ENCODE measurements around the gene RAB10. TPM values are rescaled to one million over a fixed set of nuclear protein-coding genes. Genes with fewer than 3 reads are reported as not detected.
A peak's percentile ranks its signal among the peaks of the same experiment; 100 is the strongest.

The RAB10 gene
- total RNA-seq (2021) = 135 and 140 TPM in 2 replicates
- percentile 90 among the genes with signal in this experiment for Bru-seq, nascent RNA
- percentile 87 among the genes with signal in this experiment for BruChase-seq, experiment 1, labeled RNA remaining after a 2-hour chase
- percentile 94 among the genes with signal in this experiment for BruChase-seq, experiment 2, labeled RNA remaining after a 6-hour chase
- long read RNA-seq, transcript RAB10-201 (6 exons, 3,535 nt) = major isoform, 379 of 404 reads
- long read RNA-seq, transcript RAB10-204 (5 exons, 1,292 nt) = minor isoform, 5 of 404 reads
- long read RNA-seq, partial matches to known transcripts = 15 of 404 reads
- long read RNA-seq, other reads (novel, unspliced or antisense) = 5 of 404 reads

DNA sequence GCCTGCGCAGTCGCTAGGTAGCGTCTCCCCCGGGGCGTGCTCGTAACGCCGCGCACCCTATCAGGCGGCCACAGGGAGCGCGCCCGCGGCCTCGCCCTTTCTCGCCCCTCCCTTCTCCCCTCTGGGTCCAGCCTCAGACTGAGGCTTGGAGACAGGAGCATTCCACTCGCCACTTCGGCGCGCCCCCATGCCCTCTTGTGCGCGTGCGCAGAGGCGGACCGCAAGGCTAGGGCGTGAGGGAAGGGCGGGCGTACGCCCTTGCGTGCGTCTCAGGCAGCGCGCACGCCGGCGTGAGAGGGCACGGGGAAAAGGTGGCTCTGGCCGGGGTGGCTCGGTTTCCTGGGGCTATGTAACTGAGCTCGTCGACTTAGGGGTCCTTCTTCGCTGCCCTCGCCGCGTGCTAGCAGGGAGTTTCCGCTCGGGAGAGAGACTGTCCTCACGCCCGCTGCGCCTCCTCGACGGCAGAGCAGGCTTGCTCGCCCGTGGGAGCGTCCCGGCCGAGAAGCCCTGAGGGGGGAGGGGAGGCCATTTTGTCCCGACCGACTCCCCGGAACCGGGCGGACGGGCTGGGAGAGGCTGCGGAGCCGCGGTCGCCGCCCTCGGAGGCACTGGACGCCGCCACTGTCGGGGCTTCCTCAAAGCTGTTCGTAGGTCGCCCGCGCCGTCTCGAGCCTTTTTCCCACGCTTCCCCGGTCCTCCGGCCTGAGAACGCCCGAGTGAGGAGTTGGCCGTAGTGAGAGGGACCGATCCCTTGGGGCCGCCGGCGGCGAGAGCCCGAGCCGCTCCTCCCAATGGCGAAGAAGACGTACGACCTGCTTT lies at the start of gene RAB10:
RAB10 (plus strand) TSS at position 267 of the 819 bp plus-strand sequence; CDS start at position 792, 525 bp downstream.
- ChIA-PET CTCF (interaction anchor here (0.8 to 1.0 kb wide), 2 partner anchors 21 to 42 kb away, joined by 3 read pairs; no protein-coding TSS in a partner anchor), POLR2A (ENCODE audit: low non-redundant PET) (interaction anchor here (0.5 to 0.7 kb wide), 3 partner anchors 55 to 132 kb away, joined by 3 to 4 read pairs (median 3); no protein-coding TSS in a partner anchor)
- Histone ChIP-seq H3K36me3 (ENCODE audit: insufficient read depth, low read length, poor library complexity, severe bottlenecking) (no peaks in the 10 kb centered on the region), H3K9me3 (ENCODE audit: low read depth, low read length, poor library complexity, severe bottlenecking) (no peaks in the 10 kb centered on the region), H3K27ac (ENCODE audit: low read depth, low read length, poor library complexity, severe bottlenecking) (peak within 1 kb of the TSS; percentile 93), H3K4me3 (ENCODE audit: low read depth, low read length, poor library complexity, severe bottlenecking) (peak within 1 kb of the TSS; percentile 69), H3K27me3 (replicated peaks; ENCODE audit: insufficient read depth, low read depth, low read length, poor library complexity) (no peaks in the 10 kb centered on the region), H3K4me1 (ENCODE audit: insufficient read depth, low read length, poor library complexity, severe bottlenecking) (peaks cover 9% of the 10 kb centered on the region)
- no TSS peak for BruUV-seq (replicated peaks)
- no peak for TF ChIP-seq EZH2 (IDR thresholded peaks at IDR 0.05; ENCODE audit: borderline replicate concordance, low read depth, low read length, poor library complexity, severe bottlenecking)
- TF ChIP-seq, protein P1, sequence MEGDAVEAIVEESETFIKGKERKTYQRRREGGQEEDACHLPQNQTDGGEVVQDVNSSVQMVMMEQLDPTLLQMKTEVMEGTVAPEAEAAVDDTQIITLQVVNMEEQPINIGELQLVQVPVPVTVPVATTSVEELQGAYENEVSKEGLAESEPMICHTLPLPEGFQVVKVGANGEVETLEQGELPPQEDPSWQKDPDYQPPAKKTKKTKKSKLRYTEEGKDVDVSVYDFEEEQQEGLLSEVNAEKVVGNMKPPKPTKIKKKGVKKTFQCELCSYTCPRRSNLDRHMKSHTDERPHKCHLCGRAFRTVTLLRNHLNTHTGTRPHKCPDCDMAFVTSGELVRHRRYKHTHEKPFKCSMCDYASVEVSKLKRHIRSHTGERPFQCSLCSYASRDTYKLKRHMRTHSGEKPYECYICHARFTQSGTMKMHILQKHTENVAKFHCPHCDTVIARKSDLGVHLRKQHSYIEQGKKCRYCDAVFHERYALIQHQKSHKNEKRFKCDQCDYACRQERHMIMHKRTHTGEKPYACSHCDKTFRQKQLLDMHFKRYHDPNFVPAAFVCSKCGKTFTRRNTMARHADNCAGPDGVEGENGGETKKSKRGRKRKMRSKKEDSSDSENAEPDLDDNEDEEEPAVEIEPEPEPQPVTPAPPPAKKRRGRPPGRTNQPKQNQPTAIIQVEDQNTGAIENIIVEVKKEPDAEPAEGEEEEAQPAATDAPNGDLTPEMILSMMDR (conservative IDR thresholded peaks at IDR 0.05; ENCODE audit: low read depth, low read length) = no peak
- intact Hi-C loops (cut with micrococcal nuclease; ENCODE audit: unreplicated experiment) = no loop called here
- peak; percentile 99 for DNase-seq (ENCODE audit: low spot score)

DNA sequence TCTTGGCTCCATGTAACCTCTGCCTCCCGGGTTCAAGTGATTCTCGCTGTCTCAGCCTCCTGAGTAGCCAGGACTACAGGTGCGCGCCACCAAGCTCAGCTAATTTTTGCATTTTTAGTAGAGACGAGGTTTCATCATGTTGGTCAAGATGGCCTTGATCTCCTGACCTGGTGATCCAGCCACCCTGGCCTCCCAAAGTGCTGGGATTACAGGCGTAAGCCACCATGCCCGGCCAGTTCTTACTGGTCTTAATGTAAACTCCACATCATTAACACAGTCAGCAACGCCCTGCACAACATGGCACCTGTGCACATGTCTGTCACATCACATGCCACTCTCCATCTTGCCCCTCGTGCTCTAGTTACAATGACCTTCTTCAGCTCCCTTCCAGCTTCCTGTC lies 45.8 kb upstream of the RAB10 start:
- no peak for DNase-seq (ENCODE audit: low spot score)
- POLR2A ChIA-PET (ENCODE audit: low non-redundant PET) = no interaction called here
- Histone ChIP-seq H3K4me3 (ENCODE audit: low read depth, low read length, poor library complexity, severe bottlenecking) (no peak overlapping the region), H3K4me1 (ENCODE audit: insufficient read depth, low read length, poor library complexity, severe bottlenecking) (peaks cover 6% of the 10 kb centered on the region), H3K36me3 (ENCODE audit: insufficient read depth, low read length, poor library complexity, severe bottlenecking) (no peaks in the 10 kb centered on the region), H3K27me3 (replicated peaks; ENCODE audit: insufficient read depth, low read depth, low read length, poor library complexity) (no peaks in the 10 kb centered on the region), H3K27ac (ENCODE audit: low read depth, low read length, poor library complexity, severe bottlenecking) (no peak overlapping the region), H3K9me3 (ENCODE audit: low read depth, low read length, poor library complexity, severe bottlenecking) (no peaks in the 10 kb centered on the region)
- intact Hi-C loops (cut with micrococcal nuclease; ENCODE audit: unreplicated experiment) = no loop called here
- no peak for TF ChIP-seq EZH2 (IDR thresholded peaks at IDR 0.05; ENCODE audit: borderline replicate concordance, low read depth, low read length, poor library complexity, severe bottlenecking)
- TF ChIP-seq, protein P1 (conservative IDR thresholded peaks at IDR 0.05; ENCODE audit: low read depth, low read length) = no peak
- CTCF ChIA-PET = no interaction called here
- no TSS peak for BruUV-seq (replicated peaks)

DNA sequence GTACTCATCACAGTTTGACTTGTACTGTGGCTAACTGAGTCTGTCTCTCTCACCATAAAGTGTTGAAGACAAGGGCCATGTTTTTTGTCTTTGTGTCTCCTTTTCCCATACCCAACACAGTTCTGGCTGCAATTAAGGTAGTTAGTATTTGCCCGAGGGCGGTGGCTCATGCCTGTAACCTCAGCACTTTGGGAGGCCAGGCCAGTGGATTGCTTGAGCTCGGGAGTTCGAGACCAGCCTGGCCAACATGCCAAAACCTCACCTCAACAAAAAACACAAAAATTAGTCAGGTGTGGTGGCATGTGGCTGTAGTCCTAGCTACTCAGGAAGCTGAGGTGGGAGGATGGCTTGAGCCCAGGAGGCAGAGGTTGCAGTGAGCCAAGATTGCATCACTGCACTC lies 44.7 kb upstream of the RAB10 start:
- H3K36me3 ChIP-seq (ENCODE audit: insufficient read depth, low read length, poor library complexity, severe bottlenecking) = no peaks in the 10 kb centered on the region
- no peak overlapping the region for H3K27ac ChIP-seq (ENCODE audit: low read depth, low read length, poor library complexity, severe bottlenecking)
- ChIA-PET POLR2A (ENCODE audit: low non-redundant PET) (no interaction called here), CTCF (no interaction called here)
- BruUV-seq (replicated peaks) = no TSS peak
- no peaks in the 10 kb centered on the region for H3K27me3 ChIP-seq (replicated peaks; ENCODE audit: insufficient read depth, low read depth, low read length, poor library complexity)
- no peaks in the 10 kb centered on the region for H3K9me3 ChIP-seq (ENCODE audit: low read depth, low read length, poor library complexity, severe bottlenecking)
- TF ChIP-seq EZH2 (IDR thresholded peaks at IDR 0.05; ENCODE audit: borderline replicate concordance, low read depth, low read length, poor library complexity, severe bottlenecking) = no peak
- TF ChIP-seq, protein P1 (conservative IDR thresholded peaks at IDR 0.05; ENCODE audit: low read depth, low read length) = no peak
- intact Hi-C loops (cut with micrococcal nuclease; ENCODE audit: unreplicated experiment) = no loop called here
- H3K4me3 ChIP-seq (ENCODE audit: low read depth, low read length, poor library complexity, severe bottlenecking) = no peak overlapping the region
- no peak for DNase-seq (ENCODE audit: low spot score)
- H3K4me1 ChIP-seq (ENCODE audit: insufficient read depth, low read length, poor library complexity, severe bottlenecking) = peaks cover 6% of the 10 kb centered on the region
